Erythroblast (primary cell): ENCODE measurements around the gene DHRSX.

ENCODE experiments used
- GATA1 ChIP-seq: IDR thresholded peaks from 2 replicates; pipeline ENCODE4 v1.6.1; 2011; ENCODE audit warnings: low read depth, mild to moderate bottlenecking, control low read depth, low read length, moderate library complexity
- POLR2A ChIP-seq: IDR thresholded peaks from 2 replicates; pipeline ENCODE4 v1.6.1; 2011; ENCODE audit warnings: mild to moderate bottlenecking, low read length

DNA sequence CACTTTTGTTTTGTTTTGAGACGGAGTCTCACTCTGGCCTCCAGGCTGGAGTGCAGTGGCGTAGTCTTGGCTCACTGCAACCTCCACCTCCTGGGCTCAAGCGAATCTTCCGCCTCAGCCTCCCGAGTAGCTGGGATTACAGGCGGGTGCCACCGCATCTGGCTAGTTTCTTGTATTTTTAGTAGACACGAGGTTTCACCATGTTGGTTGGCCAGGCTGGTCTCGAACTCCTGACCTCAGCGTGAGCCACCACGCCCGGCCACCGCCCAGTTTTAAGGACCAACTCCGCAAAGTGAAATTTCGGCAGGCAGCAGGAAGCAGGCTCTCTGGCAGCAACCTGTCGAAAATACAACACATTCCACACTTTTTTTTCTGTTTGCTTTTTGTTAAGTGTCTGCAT, 13.4 kb downstream of the DHRSX start:
- TF ChIP-seq POLR2A (no peak), GATA1 (no peak)
